CD4-positive, alpha-beta T cell (primary cell): ENCODE measurements around the gene TBC1D19. TPM values are rescaled to one million over a fixed set of nuclear protein-coding genes. Genes with fewer than 3 reads are reported as not detected.
"Not testable (repeated sequence)": the region's sequence is repeated elsewhere in the genome, so short reads cannot be mapped to it uniquely, and the experiment has no call there.

Experiments used
- ATAC-seq: fragments of 200-7000 bp; cut with Tn5 transposase; one replicate; pipeline ENCODE4 v1.10.0; 2022; ENCODE audit warnings: mild to moderate bottlenecking; ENCODE audit not compliant: poor library complexity
- CTCF ChIA-PET: fragments of 350-600 bp; sonication (Branson Sonifier 250); formaldehyde crosslinking; loops from one replicate; lab custom pipeline; 2021; ENCODE audit warnings: antibody characterized with exemption, inconsistent platforms; lab: Charles Lee
- POLR2A ChIA-PET: fragments of 350-600 bp; sonication (Branson Sonifier 250); formaldehyde crosslinking; loops from one replicate; lab custom pipeline; 2021; ENCODE audit warnings: antibody characterized with exemption, inconsistent platforms; lab: Charles Lee
- DNase-seq, 14 experiments: peaks; one replicate each; pipeline ENCODE4 v3.0.0-alpha.2; 2013 to 2020; ENCODE audit warnings: mixed read lengths in 2 of 14
- H3K27ac ChIP-seq, 2 donors: one replicate each; pipeline versions ENCODE4 v1.5.1 to v1.7.0; 2013; ENCODE audit warnings: low read length in 2 of 2, low read depth in 1 of 2, mild to moderate bottlenecking in 1 of 2
- H3K27me3 ChIP-seq, 2 experiments: 1 replicate in 1 of 2; 2 replicates in 1 of 2; pipeline versions ENCODE4 v1.6.1 to v1.7.0; 2013; ENCODE audit warnings: low read length in 2 of 2, control low read depth in 1 of 2, mild to moderate bottlenecking in 1 of 2, moderate library complexity in 1 of 2; ENCODE audit not compliant: insufficient read depth in 2 of 2, control insufficient read depth in 1 of 2
- H3K36me3 ChIP-seq: one replicate; pipeline ENCODE4 v1.6.1; 2013; ENCODE audit warnings: low read length, control low read depth; ENCODE audit not compliant: insufficient read depth
- H3K4me1 ChIP-seq: one replicate; pipeline ENCODE4 v1.6.1; 2013; ENCODE audit warnings: low read length, control low read depth; ENCODE audit not compliant: insufficient read depth
- H3K4me3 ChIP-seq: one replicate; pipeline ENCODE4 v1.5.1; 2013; ENCODE audit warnings: mild to moderate bottlenecking, low read length, moderate library complexity
- H3K9me3 ChIP-seq, 2 experiments: 1 replicate in 1 of 2; 2 replicates in 1 of 2; pipeline versions ENCODE4 v1.6.1 to v1.7.0; 2013; ENCODE audit warnings: low read length in 2 of 2, mild to moderate bottlenecking in 2 of 2, control low read depth in 1 of 2, moderate library complexity in 1 of 2; ENCODE audit not compliant: control insufficient read depth in 1 of 2, insufficient read depth in 1 of 2
- H3K27ac Mint-ChIP-seq: one replicate; pipeline ENCODE4 v1.8.0; 2020; ENCODE audit warnings: mixed read lengths
- H3K27me3 Mint-ChIP-seq: one replicate; pipeline ENCODE4 v1.8.0; 2021; ENCODE audit warnings: mixed read lengths
- H3K36me3 Mint-ChIP-seq: one replicate; pipeline ENCODE4 v1.8.0; 2021; ENCODE audit warnings: low read depth, mixed read lengths
- H3K4me1 Mint-ChIP-seq: one replicate; pipeline ENCODE4 v1.8.0; 2021; ENCODE audit warnings: low read depth, mixed read lengths
- H3K4me3 Mint-ChIP-seq: one replicate; pipeline ENCODE4 v1.8.0; 2020; ENCODE audit warnings: mild to moderate bottlenecking, mixed read lengths
- H3K9me3 Mint-ChIP-seq: one replicate; pipeline ENCODE4 v1.8.0; 2020; ENCODE audit warnings: mixed read lengths
- intact Hi-C, 2 experiments: fragments of 100-400 bp; cut with DNase I in 1 of 2; cut with micrococcal nuclease in 1 of 2; formaldehyde crosslinking; loops; one replicate each; pipeline versions ENCODE4 v1.15.1 to v1.9.0; 2023 to 2025; cut with DNase I, micrococcal nuclease
- total RNA-seq, 174 experiments: library from RNA in 2 of 174; stranded (reverse) in 2 of 174; gene quantifications; one replicate each; pipeline ENCODE4 v1.2.3 and lab custom pipeline; 2021 to 2026
- TF ChIP-seq, protein P1 (sequence below): fragments of 200-600 bp; IDR thresholded peaks from one replicate; pipeline ENCODE4 v1.8.0; 2022; ENCODE audit warnings: antibody characterized with exemption, mild to moderate bottlenecking

Gene TBC1D19
- total RNA-seq, 2 experiments from 2014 or later: 4.0 to 4.8 TPM

DNA sequence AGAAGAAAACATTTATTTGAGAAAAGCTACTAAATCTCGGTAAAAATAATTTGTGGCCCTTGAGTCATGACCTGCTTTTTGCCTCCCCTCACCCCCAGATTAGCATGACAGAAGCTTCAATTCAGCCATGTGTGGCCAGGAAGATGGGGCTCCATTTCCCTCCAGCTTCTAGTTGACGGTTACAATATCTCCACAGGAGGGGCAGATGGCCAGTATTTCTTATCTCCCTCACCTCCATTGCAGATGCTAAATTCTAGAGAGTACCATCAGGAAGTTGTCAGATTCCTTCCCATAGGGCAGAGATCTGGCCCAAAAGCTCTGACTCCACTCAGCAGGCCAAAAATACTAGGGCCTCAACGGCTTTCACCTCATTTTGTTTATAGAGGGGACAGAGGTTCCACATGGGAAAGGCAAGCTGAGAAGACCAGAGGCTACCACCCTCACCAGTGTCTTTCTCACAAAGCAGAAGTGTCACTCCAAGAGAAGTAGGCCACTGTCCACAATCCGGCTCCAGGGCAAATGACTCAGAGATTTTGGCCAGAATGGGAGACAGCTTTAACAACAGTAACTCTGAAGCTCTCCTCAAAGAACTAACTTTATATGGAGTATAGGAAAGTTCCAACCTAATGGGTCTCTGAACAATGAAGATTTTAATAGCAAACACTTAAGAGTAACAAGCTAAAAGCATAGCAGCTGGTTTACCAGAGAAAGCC lies 108.3 kb downstream of the TBC1D19 start:
- intact Hi-C loops: no loop called here
- no peaks in the 10 kb centered on the region for H3K4me1 ChIP-seq
- CTCF ChIA-PET: no interaction called here
- no peaks in the 10 kb centered on the region for H3K9me3 ChIP-seq
- POLR2A ChIA-PET: no interaction called here
- TF ChIP-seq, protein P1, sequence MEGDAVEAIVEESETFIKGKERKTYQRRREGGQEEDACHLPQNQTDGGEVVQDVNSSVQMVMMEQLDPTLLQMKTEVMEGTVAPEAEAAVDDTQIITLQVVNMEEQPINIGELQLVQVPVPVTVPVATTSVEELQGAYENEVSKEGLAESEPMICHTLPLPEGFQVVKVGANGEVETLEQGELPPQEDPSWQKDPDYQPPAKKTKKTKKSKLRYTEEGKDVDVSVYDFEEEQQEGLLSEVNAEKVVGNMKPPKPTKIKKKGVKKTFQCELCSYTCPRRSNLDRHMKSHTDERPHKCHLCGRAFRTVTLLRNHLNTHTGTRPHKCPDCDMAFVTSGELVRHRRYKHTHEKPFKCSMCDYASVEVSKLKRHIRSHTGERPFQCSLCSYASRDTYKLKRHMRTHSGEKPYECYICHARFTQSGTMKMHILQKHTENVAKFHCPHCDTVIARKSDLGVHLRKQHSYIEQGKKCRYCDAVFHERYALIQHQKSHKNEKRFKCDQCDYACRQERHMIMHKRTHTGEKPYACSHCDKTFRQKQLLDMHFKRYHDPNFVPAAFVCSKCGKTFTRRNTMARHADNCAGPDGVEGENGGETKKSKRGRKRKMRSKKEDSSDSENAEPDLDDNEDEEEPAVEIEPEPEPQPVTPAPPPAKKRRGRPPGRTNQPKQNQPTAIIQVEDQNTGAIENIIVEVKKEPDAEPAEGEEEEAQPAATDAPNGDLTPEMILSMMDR: no peak
- H3K36me3 Mint-ChIP-seq: peaks cover 39% of the 10 kb centered on the region
- H3K9me3 Mint-ChIP-seq: no peaks in the 10 kb centered on the region
- no peak overlapping the region for H3K27ac Mint-ChIP-seq
- H3K27me3 ChIP-seq: no peaks in the 10 kb centered on the region
- DNase-seq: no peak
- no peak overlapping the region for H3K27ac ChIP-seq
- ATAC-seq: no peak
- H3K4me1 Mint-ChIP-seq: no peaks in the 10 kb centered on the region
- H3K27me3 Mint-ChIP-seq: no peaks in the 10 kb centered on the region
- no peak overlapping the region for H3K4me3 ChIP-seq
- no peak overlapping the region for H3K4me3 Mint-ChIP-seq
- peaks cover 2% of the 10 kb centered on the region for H3K36me3 ChIP-seq

DNA sequence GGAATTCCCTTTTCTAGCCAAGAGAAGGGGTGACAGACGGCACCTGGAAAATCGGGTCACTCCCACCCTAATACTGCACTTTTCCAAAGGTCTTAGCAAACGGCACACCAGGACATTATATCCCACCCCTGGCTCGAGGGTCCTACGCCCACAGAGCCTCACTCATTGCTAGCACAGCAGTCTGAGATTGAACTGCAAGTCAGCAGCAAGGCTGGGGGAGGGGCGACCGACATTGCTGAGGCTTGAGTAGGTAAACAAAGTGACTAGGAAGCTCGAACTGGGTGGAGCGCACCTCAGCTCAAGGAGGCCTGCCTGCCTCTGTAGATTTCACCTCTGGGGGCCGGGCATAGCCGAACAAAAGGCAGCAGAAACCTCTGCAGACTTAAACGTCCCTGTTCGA lies 110.2 kb downstream of the TBC1D19 start:
- ATAC-seq, H3K27me3 Mint-ChIP-seq, POLR2A ChIA-PET, H3K36me3 ChIP-seq, H3K4me3 ChIP-seq, H3K27ac ChIP-seq, H3K4me1 ChIP-seq, H3K4me1 Mint-ChIP-seq, H3K27me3 ChIP-seq, H3K9me3 Mint-ChIP-seq, H3K9me3 ChIP-seq, intact Hi-C loops, H3K4me3 Mint-ChIP-seq, DNase-seq, CTCF ChIA-PET, H3K27ac Mint-ChIP-seq: not testable (repeated sequence)
- peaks cover 38% of the 10 kb centered on the region for H3K36me3 Mint-ChIP-seq

DNA sequence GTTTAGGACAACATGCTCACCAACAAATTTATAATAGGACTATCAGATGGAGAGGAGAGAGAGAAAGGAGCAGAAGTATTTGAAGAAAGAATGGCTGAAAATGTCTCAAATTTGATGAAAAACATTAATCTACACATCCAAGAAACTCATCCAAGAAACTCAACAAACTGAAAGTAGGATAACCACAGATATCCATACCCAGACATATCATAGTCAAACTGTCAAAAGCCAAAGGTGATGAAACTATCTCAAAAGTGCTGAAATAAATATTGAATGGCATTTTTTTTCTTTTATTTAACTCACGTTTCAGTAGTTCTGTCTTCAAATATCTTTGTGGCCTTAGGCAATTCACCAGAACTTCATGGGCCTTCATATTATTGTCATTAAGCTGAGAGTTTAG lies 116.2 kb downstream of the TBC1D19 start:
- ChIA-PET CTCF (no interaction called here), POLR2A (no interaction called here)
- ATAC-seq (no peak), DNase-seq (no peak)
- H3K36me3 ChIP-seq: no peaks in the 10 kb centered on the region
- H3K27ac ChIP-seq: no peak overlapping the region
- no peak overlapping the region for H3K4me3 Mint-ChIP-seq
- peaks cover 10% of the 10 kb centered on the region for H3K36me3 Mint-ChIP-seq
- H3K4me1 Mint-ChIP-seq: no peaks in the 10 kb centered on the region
- no peaks in the 10 kb centered on the region for H3K27me3 Mint-ChIP-seq
- TF ChIP-seq, protein P1: no peak
- H3K4me3 ChIP-seq: no peak overlapping the region
- H3K9me3 Mint-ChIP-seq: no peaks in the 10 kb centered on the region
- H3K27me3 ChIP-seq: no peaks in the 10 kb centered on the region
- intact Hi-C loops: no loop called here
- no peaks in the 10 kb centered on the region for H3K9me3 ChIP-seq
- no peaks in the 10 kb centered on the region for H3K4me1 ChIP-seq
- no peak overlapping the region for H3K27ac Mint-ChIP-seq

DNA sequence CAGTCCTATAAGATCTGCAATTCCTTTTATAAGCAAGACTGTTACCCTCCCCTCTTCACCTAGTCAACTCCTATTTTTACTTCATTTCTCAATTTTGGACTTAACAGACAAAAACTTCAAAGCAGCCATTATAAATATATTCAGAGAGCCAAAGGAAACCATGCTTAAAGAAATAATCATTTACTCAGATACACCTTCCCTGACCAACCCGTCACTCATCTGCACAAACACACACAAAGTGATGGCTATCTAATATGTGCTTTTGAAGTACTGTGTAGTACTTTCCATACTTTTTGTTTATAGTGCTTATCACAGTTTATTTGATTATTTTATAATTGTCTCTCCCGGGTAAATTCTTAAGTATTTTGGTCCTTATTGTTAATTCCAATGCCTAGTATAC lies 117.2 kb downstream of the TBC1D19 start:
- ATAC-seq: no peak
- H3K9me3 Mint-ChIP-seq: no peaks in the 10 kb centered on the region
- H3K4me3 Mint-ChIP-seq: no peak overlapping the region
- H3K4me1 Mint-ChIP-seq: no peaks in the 10 kb centered on the region
- TF ChIP-seq, protein P1: no peak
- no peaks in the 10 kb centered on the region for H3K27me3 Mint-ChIP-seq
- no peak overlapping the region for H3K27ac Mint-ChIP-seq
- H3K4me3 ChIP-seq: no peak overlapping the region
- no peaks in the 10 kb centered on the region for H3K9me3 ChIP-seq
- intact Hi-C loops: no loop called here
- H3K27ac ChIP-seq: no peak overlapping the region
- H3K36me3 ChIP-seq: no peaks in the 10 kb centered on the region
- peaks cover 16% of the 10 kb centered on the region for H3K36me3 Mint-ChIP-seq
- H3K27me3 ChIP-seq: no peaks in the 10 kb centered on the region
- ChIA-PET CTCF (no interaction called here), POLR2A (no interaction called here)
- no peaks in the 10 kb centered on the region for H3K4me1 ChIP-seq
- DNase-seq: no peak
